Fibroblast of lung (primary cell): ENCODE data around the gene FZR1.

Experiments used
- CTCF ChIP-seq, 2 donors: IDR thresholded peaks in 1 of 2; conservative IDR thresholded peaks in 1 of 2; 1 replicate in 1 of 2; 2 replicates in 1 of 2; pipeline ENCODE4 v1.5.1; 2011 to 2012; ENCODE audit warnings: low read length in 2 of 2, control low read depth in 1 of 2, inconsistent platforms in 1 of 2, low read depth in 1 of 2, mild to moderate bottlenecking in 1 of 2
- EZH2 ChIP-seq: IDR thresholded peaks from 2 replicates; pipeline ENCODE4 v1.5.1; 2012; ENCODE audit warnings: low read length, control low read depth, mild to moderate bottlenecking; ENCODE audit errors: missing control alignments

GRCh38 chr19:3466635-3467034 lies 39.5 kb upstream of the FZR1 start:
- TF ChIP-seq EZH2 (no peak), CTCF (conservative IDR thresholded peaks at IDR 0.05 in 1 of 2, IDR thresholded peaks at IDR 0.05 in 1 of 2; ENCODE audit: low read depth in 1 of 2, low read length in 2 of 2) (no peak)
